Ascending aorta (tissue), 2 donors: ENCODE measurements around the gene CNTNAP5. TPM values are rescaled to one million over a fixed set of nuclear protein-coding genes. Genes with fewer than 3 reads are reported as not detected.

Experiments
- DNase-seq, 2 donors: peaks; one replicate each; pipeline ENCODE4 v3.0.0-alpha.2; 2019; ENCODE audit warnings: low spot score in 2 of 2
- H3K27ac ChIP-seq, 2 donors: fragments of 200-600 bp; sonication (generic); one replicate each; pipeline ENCODE4 v1.5.1; 2016 to 2017; ENCODE audit warnings: mild to moderate bottlenecking in 1 of 2
- H3K27me3 ChIP-seq: fragments of 200-600 bp; sonication (generic); one replicate; pipeline ENCODE4 v1.5.1; 2017
- H3K36me3 ChIP-seq, 2 donors: fragments of 200-600 bp; sonication (generic); one replicate each; pipeline ENCODE4 v1.5.1; 2016
- H3K4me1 ChIP-seq, 2 donors: fragments of 200-600 bp; sonication (generic); one replicate each; pipeline ENCODE4 v1.5.1; 2016 to 2017; ENCODE audit warnings: mild to moderate bottlenecking in 1 of 2
- H3K4me3 ChIP-seq, 2 donors: fragments of 200-600 bp; sonication (generic); one replicate each; pipeline ENCODE4 v1.5.1; 2016 to 2017; ENCODE audit warnings: mild to moderate bottlenecking in 1 of 2
- H3K9me3 ChIP-seq, 2 donors: fragments of 200-600 bp; sonication (generic); one replicate each; pipeline ENCODE4 v1.5.1; 2016
- CTCF ChIP-seq, 3 experiments: fragments of 200-600 bp in 2 of 3; fragments of 450-650 bp in 1 of 3; sonication (generic) in 2 of 3; IDR thresholded peaks; one replicate each; pipeline ENCODE4 v1.5.1; 2016 to 2019; ENCODE audit warnings: antibody characterized with exemption in 3 of 3, mild to moderate bottlenecking in 1 of 3, moderate library complexity in 1 of 3
- intact Hi-C: fragments of 100-400 bp; cut with DNase I; formaldehyde crosslinking; loops from one replicate; pipeline ENCODE4 v1.15.1; 2023
- total RNA-seq: library from RNA; depleted of rRNA; stranded (reverse); fragments of >200 nt; gene quantifications from one replicate; pipeline ENCODE4 v1.1.0, GENCODE V29; 2016

CNTNAP5 gene
- total RNA-seq, 1 donor from 2014 or later: not detected

GRCh38 chr2:124822516-124822915 lies 797.4 kb downstream of the CNTNAP5 start:
- DNase-seq: no peak
- TF ChIP-seq CTCF (IDR thresholded peaks at IDR 0.05): no peak
- H3K36me3 ChIP-seq: no peaks in the 10 kb centered on the region
- H3K4me3 ChIP-seq: no peak overlapping the region
- H3K27me3 ChIP-seq: no peaks in the 10 kb centered on the region
- no peak overlapping the region for H3K27ac ChIP-seq
- no peaks in the 10 kb centered on the region for H3K4me1 ChIP-seq
- intact Hi-C loops: no loop called here
- no peaks in the 10 kb centered on the region for H3K9me3 ChIP-seq

- Histone ChIP-seq H3K27ac (no peak overlapping the region), H3K4me3 (no peak overlapping the region), H3K27me3 (no peaks in the 10 kb centered on the region), H3K4me1 (no peaks in the 10 kb centered on the region), H3K36me3 (no peaks in the 10 kb centered on the region), H3K9me3 (no peaks in the 10 kb centered on the region)
- no peak for TF ChIP-seq CTCF (IDR thresholded peaks at IDR 0.05)
- intact Hi-C loops: no loop called here
- DNase-seq: no peak
Measured at GRCh38 chr2:124824441-124824840, 799.4 kb downstream of the CNTNAP5 start.

- Histone ChIP-seq H3K36me3 (no peaks in the 10 kb centered on the region), H3K27ac (no peak overlapping the region), H3K4me1 (no peaks in the 10 kb centered on the region), H3K4me3 (no peak overlapping the region), H3K27me3 (no peaks in the 10 kb centered on the region), H3K9me3 (no peaks in the 10 kb centered on the region)
- DNase-seq: no peak
- no peak for TF ChIP-seq CTCF (IDR thresholded peaks at IDR 0.05)
- intact Hi-C loops: no loop called here
Measured at GRCh38 chr2:124832521-124832920, 807.4 kb downstream of the CNTNAP5 start.

- TF ChIP-seq CTCF (IDR thresholded peaks at IDR 0.05): no peak
- DNase-seq: no peak
- intact Hi-C loops: no loop called here
Measured at GRCh38 chr2:124834331-124834730, 809.2 kb downstream of the CNTNAP5 start.

GRCh38 chr2:124835331-124835730 lies 810.2 kb downstream of the CNTNAP5 start:
- H3K27me3 ChIP-seq: no peaks in the 10 kb centered on the region
- intact Hi-C loops: no loop called here
- no peak for TF ChIP-seq CTCF (IDR thresholded peaks at IDR 0.05)

More at GRCh38 chr2:124834331-124834730, 809.2 kb downstream of the CNTNAP5 start:
- Histone ChIP-seq H3K36me3 (no peaks in the 10 kb centered on the region), H3K9me3 (no peaks in the 10 kb centered on the region), H3K27ac (no peak overlapping the region), H3K27me3 (no peaks in the 10 kb centered on the region), H3K4me3 (no peak overlapping the region), H3K4me1 (no peaks in the 10 kb centered on the region)

GRCh38 chr2:124836416-124836815 lies 811.3 kb downstream of the CNTNAP5 start:
- intact Hi-C loops: no loop called here
- Histone ChIP-seq H3K36me3 (no peaks in the 10 kb centered on the region), H3K27ac (no peak overlapping the region), H3K9me3 (no peaks in the 10 kb centered on the region), H3K4me1 (no peaks in the 10 kb centered on the region), H3K27me3 (no peaks in the 10 kb centered on the region), H3K4me3 (no peak overlapping the region)
- no peak for TF ChIP-seq CTCF (IDR thresholded peaks at IDR 0.05)
- DNase-seq: no peak

More at GRCh38 chr2:124835331-124835730, 810.2 kb downstream of the CNTNAP5 start:
- DNase-seq: no peak
- no peaks in the 10 kb centered on the region for H3K4me1 ChIP-seq
- no peaks in the 10 kb centered on the region for H3K9me3 ChIP-seq
- no peak overlapping the region for H3K27ac ChIP-seq
- no peak overlapping the region for H3K4me3 ChIP-seq
- H3K36me3 ChIP-seq: no peaks in the 10 kb centered on the region
